Colonic mucosa (tissue), 4 donors: ENCODE results near the gene PHF11. TPM values are rescaled to one million over a fixed set of nuclear protein-coding genes. Genes with fewer than 3 reads are reported as not detected.

Source experiments
- DNase-seq: peaks from one replicate; pipeline ENCODE4 v3.0.0-alpha.2; 2020
- H3K27ac ChIP-seq: fragments of 200-600 bp; one replicate; pipeline ENCODE4 v1.8.0; 2021
- H3K27me3 ChIP-seq: fragments of 200-600 bp; one replicate; pipeline ENCODE4 v1.8.0; 2021
- H3K36me3 ChIP-seq: fragments of 200-600 bp; one replicate; pipeline ENCODE4 v1.8.0; 2021
- H3K4me1 ChIP-seq: fragments of 200-600 bp; one replicate; pipeline ENCODE4 v1.8.0; 2021; ENCODE audit warnings: mild to moderate bottlenecking
- H3K4me3 ChIP-seq: fragments of 200-600 bp; one replicate; pipeline ENCODE4 v1.8.0; 2021
- H3K9ac ChIP-seq, 2 donors: one replicate each; pipeline ENCODE4 v1.7.0; 2013; ENCODE audit warnings: control low read depth in 2 of 2, low read depth in 2 of 2, low read length in 2 of 2
- H3K9me3 ChIP-seq: fragments of 200-600 bp; one replicate; pipeline ENCODE4 v1.8.0; 2021
- CTCF ChIP-seq: fragments of 200-600 bp; IDR thresholded peaks from one replicate; pipeline ENCODE4 v1.8.0; 2022; ENCODE audit warnings: antibody characterized with exemption, mild to moderate bottlenecking
- intact Hi-C: fragments of 100-400 bp; cut with DNase I; formaldehyde crosslinking; loops from one replicate; pipeline ENCODE4 v1.14.1; 2022
- total RNA-seq, 2 donors: library from RNA; stranded (reverse); fragmentation: NEBNext Ultra II Directional in 1 of 2; extraction: Animal tissue kit (Norgen Biotek cat#: 25700) in 1 of 2; gene quantifications; one replicate each; pipeline ENCODE4 v1.2.1, GENCODE V29; 2021
- donor health status: healthy.
- donor health status: DM: no; HTN: no; CAD: no.
- donor health status: DM: no; HTN: no; CAD: no.

PHF11 gene
- total RNA-seq, 2 donors from 2014 or later: 20.3 to 24.1 TPM

GRCh38 chr13:49528161-49528560, 32.4 kb downstream of the PHF11 start:
- no peaks in the 10 kb centered on the region for H3K4me1 ChIP-seq
- intact Hi-C loops: no loop called here
- DNase-seq: no peak
- no peak for TF ChIP-seq CTCF
- no peak overlapping the region for H3K27ac ChIP-seq
- no peaks in the 10 kb centered on the region for H3K9me3 ChIP-seq
- no peaks in the 10 kb centered on the region for H3K36me3 ChIP-seq
- H3K27me3 ChIP-seq: no peaks in the 10 kb centered on the region
- H3K4me3 ChIP-seq: no peak overlapping the region
- H3K9ac ChIP-seq: no peak overlapping the region

- TF ChIP-seq CTCF: no peak
- Histone ChIP-seq H3K27me3 (no peaks in the 10 kb centered on the region), H3K9me3 (no peaks in the 10 kb centered on the region), H3K36me3 (no peaks in the 10 kb centered on the region), H3K4me3 (no peak overlapping the region), H3K27ac (no peak overlapping the region), H3K4me1 (no peaks in the 10 kb centered on the region), H3K9ac (no peak overlapping the region)
- DNase-seq: no peak
- intact Hi-C loops: no loop called here
These were observed 34.7 kb downstream of the PHF11 start for GRCh38 chr13:49530457-49530856.

- no peak overlapping the region for H3K4me3 ChIP-seq
- no peaks in the 10 kb centered on the region for H3K4me1 ChIP-seq
- no peak overlapping the region for H3K27ac ChIP-seq
- DNase-seq: no peak
- H3K36me3 ChIP-seq: no peaks in the 10 kb centered on the region
- intact Hi-C loops: no loop called here
- H3K9me3 ChIP-seq: no peaks in the 10 kb centered on the region
- TF ChIP-seq CTCF: no peak
- H3K9ac ChIP-seq: no peak overlapping the region
- H3K27me3 ChIP-seq: no peaks in the 10 kb centered on the region
These were observed 36.8 kb downstream of the PHF11 start for GRCh38 chr13:49532593-49532992.

GRCh38 chr13:49533011-49533410, 37.3 kb downstream of the PHF11 start:
- intact Hi-C loops: no loop called here
- no peaks in the 10 kb centered on the region for H3K9me3 ChIP-seq
- H3K4me1 ChIP-seq: no peaks in the 10 kb centered on the region
- H3K27ac ChIP-seq: no peak overlapping the region
- TF ChIP-seq CTCF: no peak
- no peaks in the 10 kb centered on the region for H3K36me3 ChIP-seq
- no peak overlapping the region for H3K4me3 ChIP-seq
- no peak for DNase-seq
- no peak overlapping the region for H3K9ac ChIP-seq
- H3K27me3 ChIP-seq: no peaks in the 10 kb centered on the region

GRCh38 chr13:49533591-49534269, 38.0 kb downstream of the PHF11 start:
- Histone ChIP-seq H3K27me3 (no peaks in the 10 kb centered on the region), H3K27ac (no peak overlapping the region), H3K36me3 (no peaks in the 10 kb centered on the region), H3K9me3 (no peaks in the 10 kb centered on the region), H3K4me3 (no peak overlapping the region), H3K9ac (no peak overlapping the region), H3K4me1 (no peaks in the 10 kb centered on the region)
- no peak for DNase-seq
- no peak for TF ChIP-seq CTCF
- intact Hi-C loops: no loop called here
